Activated T-helper 1 cell treated with anti-CD3 and anti-CD28 coated beads, Interleukin-2, amount 50 U/mL, for 16 hours (primary cell): ENCODE results near the gene PSMB9.
A peak's percentile ranks its signal among the peaks of the same experiment; 100 is the strongest.
"Not testable (repeated sequence)": the region's sequence is repeated elsewhere in the genome, so short reads cannot be mapped to it uniquely, and the experiment has no call there.

ENCODE experiments used
- DNase-seq, 2 donors: peaks; one replicate each; pipeline ENCODE4 v3.0.0-alpha.2; 2020; ENCODE audit warnings: low read depth in 1 of 2, low spot score in 1 of 2

The PSMB9 gene

GRCh38 chr6:32860674-32861073 is 6.7 kb downstream of the PSMB9 start:
- DNase-seq, result no peak

DNA sequence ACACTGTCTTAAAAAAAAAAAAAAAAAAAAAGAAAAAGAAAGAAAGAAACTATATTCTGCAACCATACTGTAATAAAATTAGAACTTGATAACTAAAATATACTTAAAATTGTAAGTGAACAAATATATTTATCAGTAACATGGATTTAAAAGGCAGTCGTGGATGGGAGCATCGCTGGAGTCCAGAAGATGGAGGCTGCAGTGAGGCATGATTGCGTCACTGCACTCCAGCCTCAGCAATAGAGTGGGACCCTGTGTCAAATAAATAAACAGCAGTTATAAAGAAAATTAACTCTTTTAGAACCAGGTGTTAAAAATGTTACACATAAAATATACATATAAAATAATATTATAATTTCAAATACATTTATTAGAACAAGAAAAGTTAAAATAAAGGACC is 8.7 kb downstream of the PSMB9 start:
- no peak for DNase-seq

DNA sequence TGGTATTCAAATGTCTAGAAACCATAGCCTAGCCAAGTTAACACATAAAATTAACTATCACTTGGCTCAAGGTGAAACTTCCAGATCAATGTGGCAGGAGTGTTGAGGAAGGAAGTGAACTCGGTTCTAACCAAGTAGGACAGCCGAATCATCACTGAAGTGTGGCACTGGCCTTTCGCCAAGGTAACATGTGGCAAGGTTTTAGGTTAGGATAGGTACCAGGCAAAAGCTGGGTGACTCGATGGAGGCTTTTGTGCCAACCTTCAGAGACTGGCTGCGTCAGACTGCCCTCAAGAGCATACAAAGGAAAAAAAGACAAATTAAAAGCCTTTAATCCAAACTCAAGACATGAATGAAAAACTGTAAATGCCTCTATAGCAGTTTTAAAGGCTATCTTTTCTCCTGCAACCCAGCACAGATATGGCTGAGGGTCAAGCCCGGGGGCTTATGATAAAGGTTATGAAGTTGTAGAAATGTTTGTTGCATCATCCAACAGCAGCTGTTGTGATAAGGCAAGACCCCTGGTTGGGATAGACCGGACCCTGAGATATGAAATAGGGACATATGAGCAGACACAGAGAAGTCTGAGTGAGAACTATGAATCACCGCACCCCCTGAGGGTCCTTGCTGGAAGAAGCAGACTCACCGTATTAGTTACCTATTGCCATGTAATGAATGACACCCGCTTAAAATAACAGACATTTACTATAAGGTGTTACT is 11.9 kb downstream of the PSMB9 start:
- no peak for DNase-seq

DNA sequence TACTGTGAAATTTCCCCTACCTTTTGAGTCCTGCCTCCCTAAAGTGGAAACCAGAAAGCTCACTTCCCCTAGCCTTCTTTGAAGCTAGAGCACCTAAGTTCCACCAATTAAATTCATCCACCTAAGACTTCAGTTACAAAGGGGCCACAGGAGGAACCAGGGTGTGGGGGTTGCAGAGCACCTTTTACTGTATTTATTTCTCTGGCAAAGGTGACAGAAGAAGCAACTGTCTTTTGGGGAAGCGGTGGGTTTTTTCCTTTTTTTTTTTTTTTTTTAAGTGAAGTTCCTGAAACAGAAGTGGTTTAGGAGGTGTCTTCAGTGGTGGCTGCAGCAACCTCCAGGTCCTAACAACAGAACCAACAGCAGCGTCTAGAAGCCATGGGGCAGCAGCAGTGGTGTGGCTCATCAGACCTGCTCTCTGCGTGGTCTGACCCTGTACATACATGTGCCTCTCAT is 13.1 kb downstream of the PSMB9 start:
- DNase-seq, result no peak

DNA sequence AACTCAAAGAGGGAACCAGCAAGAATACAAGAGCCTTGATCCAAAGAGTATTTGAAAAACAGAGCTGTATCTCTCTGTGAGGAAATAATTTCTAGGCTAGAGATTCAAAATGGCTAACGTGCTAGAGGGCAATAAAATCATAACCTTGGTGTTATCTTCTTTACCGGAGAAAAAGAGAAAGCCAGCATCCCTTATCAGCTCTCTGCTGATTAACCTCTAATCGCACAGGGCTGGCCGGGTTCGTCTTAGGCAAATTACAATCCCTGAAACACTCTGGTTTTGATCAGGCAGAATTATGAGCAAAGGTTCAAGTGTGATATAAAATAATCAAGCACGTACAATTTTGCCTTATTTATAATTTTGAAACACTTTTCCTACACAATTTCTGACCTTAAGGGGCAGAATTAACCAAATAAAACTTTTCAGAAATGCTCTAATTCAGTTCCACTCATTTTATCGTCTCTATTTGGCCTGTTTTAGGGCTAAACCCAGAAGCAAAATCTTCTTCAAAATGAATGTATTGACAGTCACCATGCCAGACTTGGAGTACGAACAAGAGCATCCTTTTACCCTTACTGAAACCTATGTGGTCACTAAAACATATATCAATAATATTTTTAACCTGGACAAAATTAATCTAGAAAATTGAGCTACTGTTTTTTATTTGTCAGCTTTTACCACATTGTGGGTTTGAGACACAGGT is 13.7 kb downstream of the PSMB9 start:
- DNase-seq, result no peak

GRCh38 chr6:32868257-32868788 is 14.3 kb downstream of the PSMB9 start:
- peak; percentile 74 to 77 for DNase-seq

DNA sequence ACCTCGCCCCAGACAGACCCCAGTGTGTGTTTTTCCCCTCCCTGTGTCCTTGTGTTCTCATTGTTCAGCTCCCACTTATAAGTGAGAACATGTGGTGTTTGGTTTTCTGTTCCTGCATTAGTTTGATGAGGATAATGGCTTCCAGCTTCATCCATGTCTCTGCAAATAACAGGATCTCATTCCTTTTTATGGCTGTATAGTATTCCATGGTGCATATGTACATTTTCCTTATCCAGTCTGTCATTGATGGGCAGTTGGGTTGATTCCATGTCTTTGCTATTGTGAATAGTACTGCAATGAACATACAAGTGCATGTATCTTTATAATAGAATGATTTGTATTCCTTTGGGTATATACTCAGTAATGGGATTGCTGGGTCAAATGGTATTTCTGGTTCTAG is 20.0 kb downstream of the PSMB9 start:
- not testable (repeated sequence) for DNase-seq

- no peak for DNase-seq
These were observed 22.6 kb downstream of the PSMB9 start for GRCh38 chr6:32876603-32877002.

DNA sequence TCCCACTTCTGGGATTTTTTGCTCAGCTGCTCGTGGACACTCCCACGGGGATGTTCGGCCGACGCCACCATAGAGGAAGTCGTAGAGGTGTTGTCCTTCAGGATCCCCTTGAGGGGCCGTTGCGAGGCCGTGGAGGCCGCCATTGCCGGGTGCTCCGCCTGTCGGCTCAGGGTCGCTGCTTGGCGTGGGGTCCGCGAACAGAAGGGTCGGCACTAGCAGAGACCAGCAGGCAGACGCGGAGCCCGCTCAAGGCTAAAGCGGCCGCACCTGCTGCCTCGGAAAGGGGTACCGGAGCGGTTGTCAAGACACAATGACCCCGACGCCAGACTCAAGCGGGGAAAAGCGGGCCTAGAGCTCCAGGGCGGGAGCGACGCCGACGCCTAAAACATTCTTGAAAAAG is 25.7 kb downstream of the PSMB9 start:
- DNase-seq, result no peak

GRCh38 chr6:32880962-32881361 is 27.0 kb downstream of the PSMB9 start:
- not testable (repeated sequence) for DNase-seq

DNA sequence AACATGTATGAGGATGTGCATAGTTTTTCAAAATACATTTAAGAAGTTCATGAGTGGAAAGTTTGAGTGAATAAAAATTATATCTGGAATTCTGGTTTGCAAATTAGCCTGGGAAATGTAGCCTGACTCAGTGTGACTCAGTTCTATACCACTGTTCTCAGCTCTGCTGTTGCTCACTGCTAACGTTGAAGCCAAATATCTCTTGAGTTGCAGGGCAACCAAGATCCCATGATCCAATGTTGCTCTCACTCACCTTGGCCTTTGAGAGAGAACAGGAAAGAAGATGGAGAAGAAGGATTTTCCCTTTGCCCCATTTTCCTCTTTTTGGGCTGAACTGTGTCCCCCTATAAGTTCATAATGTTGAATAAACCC is 28.9 kb downstream of the PSMB9 start:
- DNase-seq, result no peak

DNA sequence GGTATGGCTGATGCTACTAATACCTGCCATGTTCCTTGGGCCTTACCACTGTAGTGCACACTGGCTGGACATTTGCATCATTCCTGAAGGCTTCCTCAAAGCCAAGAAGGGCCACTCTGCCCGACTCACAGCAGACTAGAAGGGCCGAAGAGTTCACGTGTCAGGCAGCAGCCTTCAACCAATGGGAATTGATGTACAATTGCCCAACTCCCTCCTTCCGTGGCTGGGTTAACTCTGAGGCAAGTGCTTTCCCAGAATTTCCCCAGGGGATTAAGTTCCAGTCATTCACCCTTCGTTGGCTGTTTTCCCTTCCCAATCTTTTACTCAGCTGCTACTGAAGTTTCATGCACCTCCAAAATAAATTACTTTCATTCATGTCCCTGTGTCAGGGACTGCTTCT is 29.8 kb downstream of the PSMB9 start:
- DNase-seq, result no peak

DNA sequence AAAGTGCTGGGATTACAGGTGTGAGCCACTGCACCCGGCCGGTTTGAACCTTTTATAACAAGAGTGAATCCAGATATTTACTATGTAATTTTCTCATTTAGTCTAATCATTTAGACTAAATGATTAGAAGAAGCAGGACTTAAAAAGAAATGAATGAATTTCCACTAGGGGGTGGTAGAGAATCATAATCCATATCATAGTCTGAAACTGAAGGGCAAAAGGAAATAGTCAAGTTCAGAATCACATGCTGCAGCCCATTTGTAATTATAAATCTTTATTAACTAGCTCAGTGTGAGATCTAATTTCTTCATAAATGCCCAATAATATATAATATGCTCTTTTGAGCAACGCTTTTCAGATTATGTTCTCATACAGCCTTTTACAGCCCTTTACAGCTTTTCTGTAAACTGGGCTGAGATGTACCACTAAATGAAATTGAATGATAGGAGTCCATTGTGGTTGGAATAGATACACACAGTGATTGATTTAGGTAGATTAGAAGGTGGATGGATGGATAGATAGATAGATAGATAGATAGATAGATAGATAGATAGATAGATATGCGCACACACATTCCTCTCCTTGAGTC is 31.8 kb downstream of the PSMB9 start:
- no peak for DNase-seq

GRCh38 chr6:32886681-32887383 is 32.8 kb downstream of the PSMB9 start:
- DNase-seq, result no peak

DNA sequence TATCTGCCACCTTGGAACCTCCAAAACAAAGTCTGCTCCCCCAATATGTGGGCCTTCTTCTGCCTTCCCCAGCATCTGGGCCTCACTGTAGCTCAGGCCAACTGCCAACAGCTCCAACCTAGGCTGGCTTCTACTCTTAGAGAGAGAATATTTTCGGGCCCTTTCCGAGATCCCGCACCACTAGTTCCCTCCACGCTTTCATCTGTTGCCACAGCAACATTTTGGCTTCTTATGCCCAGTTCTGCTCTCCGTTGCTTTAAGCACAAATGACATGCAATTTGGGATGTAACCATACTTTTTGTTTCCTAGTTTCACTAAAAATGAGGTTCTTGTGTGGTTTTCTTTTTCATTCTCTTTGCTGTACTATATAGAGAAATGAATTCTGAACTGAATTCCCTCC is 33.6 kb downstream of the PSMB9 start:
- DNase-seq, result no peak

DNA sequence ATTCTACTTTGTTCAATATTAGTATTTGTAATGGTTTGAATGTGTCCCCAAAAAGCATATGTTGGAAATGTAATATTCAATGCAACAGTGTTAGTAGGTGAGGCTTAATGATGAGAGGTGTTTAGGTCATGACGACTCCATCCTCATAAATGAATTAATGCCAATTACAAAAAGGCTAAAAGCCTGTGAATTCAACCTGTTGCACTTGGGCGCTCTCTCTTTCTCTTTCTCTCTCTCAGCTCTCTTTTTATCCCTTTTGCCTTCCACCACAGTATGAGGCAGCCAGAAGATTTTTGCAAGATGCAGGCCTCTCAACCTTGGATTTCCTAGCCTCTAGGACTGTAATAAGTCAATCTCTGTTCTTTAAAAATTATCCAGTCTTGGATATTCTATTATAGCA is 34.6 kb downstream of the PSMB9 start:
- DNase-seq, result no peak

- DNase-seq, result no peak
These were observed 35.5 kb downstream of the PSMB9 start for GRCh38 chr6:32889533-32889932.

DNA sequence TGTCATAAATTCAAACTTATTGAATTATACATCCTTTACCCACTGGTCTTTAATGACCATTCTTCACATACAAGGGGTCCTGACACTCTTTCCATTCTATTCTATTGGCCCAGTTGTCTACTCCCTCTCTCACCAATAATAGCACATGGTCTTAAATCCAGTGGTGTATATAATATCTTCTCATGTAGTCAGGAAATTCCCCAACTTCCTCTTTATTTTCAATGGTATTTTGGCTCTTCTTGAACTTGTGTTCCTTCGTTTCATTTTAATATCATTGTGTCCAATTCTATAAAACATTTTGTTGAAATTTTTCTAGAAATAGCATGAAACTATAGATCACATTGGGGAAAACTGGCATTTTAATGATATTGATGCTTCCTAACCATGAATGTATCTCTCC is 36.8 kb downstream of the PSMB9 start:
- DNase-seq, result no peak

- peak; percentile 86 to 91 for DNase-seq
These were observed 40.4 kb downstream of the PSMB9 start for GRCh38 chr6:32894085-32895005.

GRCh38 chr6:32895006-32895345 is 41.0 kb downstream of the PSMB9 start:
- no peak for DNase-seq

GRCh38 chr6:32903952-32904351 is 50.0 kb downstream of the PSMB9 start:
- DNase-seq, result no peak
